A673 (cell line): ENCODE data around the gene MPPE1.

Experiments
- CTCF ChIP-seq: fragments of 300-800, 200-600 bp; sonication (generic); conservative IDR thresholded peaks from 2 replicates; pipeline ENCODE4 v1.5.1; 2017; ENCODE audit warnings: low read depth, mild to moderate bottlenecking, antibody characterized with exemption, low read length, moderate library complexity, mixed read lengths
- EZH2 ChIP-seq: fragments of 200-600 bp; sonication (generic); IDR thresholded peaks from 2 replicates; pipeline ENCODE4 v1.6.1; 2017; ENCODE audit warnings: borderline replicate concordance, low read depth, mild to moderate bottlenecking, mixed read lengths, antibody characterized with exemption, low read length; ENCODE audit not compliant: poor library complexity, severe bottlenecking

DNA sequence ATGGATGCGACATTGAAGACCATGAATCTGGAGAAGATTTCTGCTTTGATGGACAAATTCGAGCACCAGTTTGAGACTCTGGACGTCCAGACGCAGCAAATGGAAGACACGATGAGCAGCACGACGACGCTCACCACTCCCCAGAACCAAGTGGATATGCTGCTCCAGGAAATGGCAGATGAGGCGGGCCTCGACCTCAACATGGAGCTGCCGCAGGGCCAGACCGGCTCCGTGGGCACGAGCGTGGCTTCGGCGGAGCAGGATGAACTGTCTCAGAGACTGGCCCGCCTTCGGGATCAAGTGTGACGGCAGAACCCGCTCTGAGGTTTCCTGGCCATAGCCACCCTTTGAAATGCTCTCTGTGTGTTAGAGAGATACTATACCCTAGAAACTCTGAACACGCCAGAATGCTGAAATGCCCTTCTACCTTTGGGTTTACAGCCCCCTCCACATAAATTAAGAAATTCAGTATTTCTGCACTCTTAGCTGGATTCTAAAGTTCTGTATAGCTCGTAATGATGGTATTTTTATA, 56.2 kb downstream of the MPPE1 start:
- TF ChIP-seq CTCF, result no peak
- no peak for TF ChIP-seq EZH2
